Ishikawa (cell line): ENCODE results near the gene ULK4.

Experiments used
- CREB1 ChIP-seq: IDR thresholded peaks from 2 replicates; pipeline ENCODE4 v1.6.1; 2012; ENCODE audit warnings: low read depth
- EGR1 ChIP-seq: IDR thresholded peaks from 2 replicates; pipeline ENCODE4 v1.6.1; 2012
- TCF12 ChIP-seq: IDR thresholded peaks from 2 replicates; pipeline ENCODE4 v1.6.1; 2012; ENCODE audit warnings: low read depth
- TEAD4 ChIP-seq: IDR thresholded peaks from 2 replicates; pipeline ENCODE4 v1.6.1; 2012

- TF ChIP-seq CREB1 (no peak), TCF12 (no peak), TEAD4 (peak; percentile 38; the same call in 1 of the 2 replicates), EGR1 (no peak)
Measured at GRCh38 chr3:41920406-41920965, 41.4 kb downstream of the ULK4 start.
